IMR-90 (cell line): ENCODE data around the gene CCDC170.

Experiments
- BHLHE40 ChIP-seq: fragments of 150-350 bp; IDR thresholded peaks from 2 replicates; pipeline ENCODE4 v1.6.1; 2016; ENCODE audit warnings: mild to moderate bottlenecking, low read depth, low read length
- CEBPB ChIP-seq: IDR thresholded peaks from 2 replicates; pipeline ENCODE4 v1.6.1; 2012; ENCODE audit warnings: low read depth, low read length, improper control_type of control experiment
- CHD1 ChIP-seq: IDR thresholded peaks from 2 replicates; pipeline ENCODE4 v1.6.1; 2012; ENCODE audit warnings: low read depth, low read length, improper control_type of control experiment
- CTCF ChIP-seq: conservative IDR thresholded peaks from 2 replicates; pipeline ENCODE4 v1.5.1; 2012; ENCODE audit warnings: mild to moderate bottlenecking, low read depth, low read length, improper control_type of control experiment
- ELK1 ChIP-seq: fragments of 150-350 bp; IDR thresholded peaks from 2 replicates; pipeline ENCODE4 v1.6.1; 2016; ENCODE audit warnings: low read depth, mild to moderate bottlenecking, low read length, moderate library complexity, borderline replicate concordance
- FOS ChIP-seq: fragments of 150-350 bp; IDR thresholded peaks from 2 replicates; pipeline ENCODE4 v1.6.1; 2016; ENCODE audit warnings: low read depth, low read length
- MXI1 ChIP-seq: IDR thresholded peaks from 2 replicates; pipeline ENCODE4 v1.6.1; 2012; ENCODE audit warnings: low read depth, mild to moderate bottlenecking, low read length, moderate library complexity, borderline replicate concordance
- POLR2A ChIP-seq: IDR thresholded peaks from 2 replicates; pipeline ENCODE4 v1.6.1; 2012; ENCODE audit warnings: mild to moderate bottlenecking, low read depth, low read length
- RAD21 ChIP-seq: IDR thresholded peaks from 2 replicates; pipeline ENCODE4 v1.6.1; 2012; ENCODE audit warnings: low read length, improper control_type of control experiment
- RFX5 ChIP-seq: IDR thresholded peaks from 2 replicates; pipeline ENCODE4 v1.8.0; 2012; ENCODE audit warnings: low read depth, mild to moderate bottlenecking, low read length, moderate library complexity
- TF ChIP-seq, protein P1 (sequence below): fragments of 150-350 bp; IDR thresholded peaks from 2 replicates; pipeline ENCODE4 v1.6.1; 2017; ENCODE audit warnings: mild to moderate bottlenecking, antibody characterized with exemption, low read length, low read depth

GRCh38 chr6:151539506-151540268 is 45.9 kb downstream of the CCDC170 start:
- TF ChIP-seq CTCF: no peak
- no peak for TF ChIP-seq POLR2A
- no peak for TF ChIP-seq FOS
- no peak for TF ChIP-seq BHLHE40
- TF ChIP-seq CHD1: no peak
- TF ChIP-seq CEBPB: no peak
- no peak for TF ChIP-seq RAD21
- TF ChIP-seq ELK1: no peak
- TF ChIP-seq, protein P1, sequence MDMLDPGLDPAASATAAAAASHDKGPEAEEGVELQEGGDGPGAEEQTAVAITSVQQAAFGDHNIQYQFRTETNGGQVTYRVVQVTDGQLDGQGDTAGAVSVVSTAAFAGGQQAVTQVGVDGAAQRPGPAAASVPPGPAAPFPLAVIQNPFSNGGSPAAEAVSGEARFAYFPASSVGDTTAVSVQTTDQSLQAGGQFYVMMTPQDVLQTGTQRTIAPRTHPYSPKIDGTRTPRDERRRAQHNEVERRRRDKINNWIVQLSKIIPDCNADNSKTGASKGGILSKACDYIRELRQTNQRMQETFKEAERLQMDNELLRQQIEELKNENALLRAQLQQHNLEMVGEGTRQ: no peak
- no peak for TF ChIP-seq MXI1
- no peak for TF ChIP-seq RFX5
